Stimulated activated CD8-positive, alpha-beta memory T cell treated with anti-CD3 and anti-CD28 coated beads, Interleukin-4, amount 100 ng/mL, for 24 hours (primary cell): ENCODE measurements around the gene PPIP5K1.

ENCODE experiments used
- DNase-seq: peaks from one replicate; pipeline ENCODE4 v3.0.0-alpha.2; 2020; ENCODE audit warnings: low read depth

The PPIP5K1 gene

GRCh38 chr15:43488790-43489189 is 101.2 kb downstream of the PPIP5K1 start:
- no peak for DNase-seq

GRCh38 chr15:43487271-43487895 is 102.6 kb downstream of the PPIP5K1 start:
- no peak for DNase-seq

DNA sequence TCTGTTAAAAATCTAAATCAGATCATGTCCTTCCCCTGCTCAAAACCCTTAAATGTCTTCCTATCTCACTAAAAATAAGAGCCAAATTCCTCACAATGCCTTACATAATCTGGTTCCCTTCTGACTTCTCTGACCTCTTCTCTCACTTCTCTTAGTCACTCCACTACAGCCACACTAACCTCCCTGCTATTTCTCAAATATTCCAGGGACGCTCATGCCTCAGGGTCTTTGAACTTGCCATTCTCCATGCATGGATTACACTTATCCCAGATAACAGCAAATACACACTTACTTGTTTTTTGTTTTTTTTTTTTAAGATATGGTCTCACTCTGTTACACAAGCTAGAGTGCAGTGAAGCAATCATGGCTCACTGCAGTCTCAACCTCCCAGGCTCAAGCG is 105.6 kb downstream of the PPIP5K1 start:
- DNase-seq: no peak
